DMS 273 (cell line): ENCODE data around the gene DMD.
"Not testable (repeated sequence)": the region's sequence is repeated elsewhere in the genome, so short reads cannot be mapped to it uniquely, and the experiment has no call there.

Source experiments
- DNase-seq: peaks from one replicate; lab custom pipeline; 2025; ENCODE audit not compliant: unreplicated experiment; lab: John Stamatoyannopoulos, UW

The DMD gene

GRCh38 chrX:31377821-31378220 is 1833.5 kb downstream of the DMD start:
- DNase-seq: not testable (repeated sequence)

- DNase-seq: no peak
These were observed 1834.8 kb downstream of the DMD start for GRCh38 chrX:31376408-31377022.

- DNase-seq: no peak
These were observed 1836.6 kb downstream of the DMD start for GRCh38 chrX:31374786-31375185.

GRCh38 chrX:31371956-31372355 is 1839.4 kb downstream of the DMD start:
- no peak for DNase-seq

- no peak for DNase-seq
These were observed 1843.5 kb downstream of the DMD start for GRCh38 chrX:31367816-31368215.

GRCh38 chrX:31366041-31366440 is 1845.3 kb downstream of the DMD start:
- DNase-seq: no peak

GRCh38 chrX:31356275-31357212 is 1854.8 kb downstream of the DMD start:
- no peak for DNase-seq

- no peak for DNase-seq
These were observed 1856.0 kb downstream of the DMD start for GRCh38 chrX:31355206-31355955.

GRCh38 chrX:31353095-31353494 is 1858.3 kb downstream of the DMD start:
- DNase-seq: no peak

GRCh38 chrX:31350808-31351074 is 1860.6 kb downstream of the DMD start:
- DNase-seq: no peak

- DNase-seq: no peak
These were observed 1861.8 kb downstream of the DMD start for GRCh38 chrX:31349515-31349914.

GRCh38 chrX:31340587-31340986 is 1870.8 kb downstream of the DMD start:
- no peak for DNase-seq

GRCh38 chrX:31338991-31339350 is 1872.4 kb downstream of the DMD start:
- DNase-seq: no peak

- no peak for DNase-seq
These were observed 1874.0 kb downstream of the DMD start for GRCh38 chrX:31337332-31337731.

- no peak for DNase-seq
These were observed 1874.9 kb downstream of the DMD start for GRCh38 chrX:31336419-31336818.

GRCh38 chrX:31334997-31335396 is 1876.4 kb downstream of the DMD start:
- DNase-seq: no peak

GRCh38 chrX:31333165-31333831 is 1878.1 kb downstream of the DMD start:
- no peak for DNase-seq

- DNase-seq: no peak
These were observed 1879.4 kb downstream of the DMD start for GRCh38 chrX:31331928-31332327.

- DNase-seq: no peak
These were observed 1880.3 kb downstream of the DMD start for GRCh38 chrX:31331015-31331414.

- no peak for DNase-seq
These were observed 1882.1 kb downstream of the DMD start for GRCh38 chrX:31329298-31329697.

GRCh38 chrX:31323658-31324057 is 1887.7 kb downstream of the DMD start:
- DNase-seq: no peak
